Brain pericyte (primary cell): ENCODE measurements around the gene PXN.
"Not testable (repeated sequence)": the region's sequence is repeated elsewhere in the genome, so short reads cannot be mapped to it uniquely, and the experiment has no call there.

ENCODE experiments used
- DNase-seq: peaks from one replicate; pipeline ENCODE4 v3.0.0-alpha.2; 2012; ENCODE audit warnings: low read depth, low spot score

PXN gene

DNA sequence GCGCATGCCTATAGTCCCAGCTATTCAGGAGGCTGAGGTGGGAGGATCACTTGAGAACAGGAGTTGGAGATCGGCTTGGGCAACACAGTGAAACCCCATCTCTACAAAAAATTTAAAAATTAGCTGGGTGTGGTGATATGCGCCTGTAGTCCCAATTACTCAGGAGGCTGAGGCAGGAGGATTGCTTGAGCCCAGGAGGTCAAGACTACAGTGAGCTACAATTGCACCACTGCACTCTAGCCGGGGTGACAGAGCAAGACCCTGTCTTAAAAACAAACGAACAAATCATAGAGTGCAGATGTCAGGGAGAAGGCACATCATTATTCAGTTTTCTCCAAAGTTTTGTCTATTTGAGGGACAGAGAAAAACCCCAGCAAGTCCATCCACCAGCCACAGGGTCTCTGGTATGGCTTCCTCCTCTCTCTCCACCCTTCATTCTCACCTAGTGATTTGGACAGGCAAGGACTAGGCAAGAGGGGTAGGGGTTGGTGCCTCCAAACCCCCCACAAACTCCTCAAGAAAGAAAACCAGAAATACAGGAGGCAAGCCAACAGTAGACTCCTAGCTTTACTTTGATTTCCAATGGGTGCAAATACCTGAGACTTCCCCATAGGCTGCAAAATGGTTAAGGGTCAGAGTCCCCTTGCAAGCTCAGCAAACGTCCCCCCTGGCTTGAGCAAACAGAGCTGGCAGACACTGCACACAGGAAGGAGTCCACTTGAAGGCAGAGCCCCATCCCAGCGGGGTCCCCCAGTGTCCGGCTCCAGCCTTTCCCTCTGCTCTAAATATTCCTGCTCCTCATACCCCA is 38.1 kb downstream of the PXN start:
- no peak for DNase-seq

DNA sequence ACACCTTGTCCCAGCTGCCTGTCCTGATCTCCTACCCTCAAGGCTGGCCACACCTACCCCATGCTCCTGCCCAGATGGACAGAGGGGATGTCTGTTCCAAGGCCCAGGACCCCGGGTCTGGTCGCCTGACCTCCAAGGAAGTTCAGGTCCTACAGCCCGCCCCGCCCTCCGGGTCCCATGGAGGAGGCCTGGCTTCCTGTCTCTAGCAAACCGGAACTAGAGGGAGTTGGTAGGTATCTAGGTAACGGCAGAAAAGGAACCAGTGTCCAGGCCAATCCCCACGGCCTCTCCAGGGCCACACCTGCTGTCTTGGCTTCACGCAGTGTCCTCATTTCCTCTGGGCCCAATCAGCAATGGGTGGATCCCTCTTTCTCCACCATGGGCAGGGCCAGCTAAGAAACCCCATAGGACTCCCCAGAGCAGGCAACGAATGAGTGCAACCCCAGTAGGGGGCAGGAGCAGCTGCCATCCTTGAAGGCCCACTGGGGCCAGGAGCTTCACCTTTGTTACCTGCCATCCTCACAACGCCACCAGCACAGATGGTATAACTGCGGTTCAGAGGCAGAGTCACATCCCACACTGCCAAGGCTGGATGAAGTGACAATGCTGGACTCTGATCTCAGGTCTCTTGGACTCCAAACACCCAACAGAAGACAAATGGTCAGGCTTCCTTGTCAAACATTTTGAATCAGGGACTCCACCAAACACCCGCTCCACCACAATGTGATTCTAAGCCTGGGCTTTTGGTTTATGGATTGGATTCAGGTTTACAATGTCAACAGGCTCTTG is 39.5 kb downstream of the PXN start:
- no peak for DNase-seq

DNA sequence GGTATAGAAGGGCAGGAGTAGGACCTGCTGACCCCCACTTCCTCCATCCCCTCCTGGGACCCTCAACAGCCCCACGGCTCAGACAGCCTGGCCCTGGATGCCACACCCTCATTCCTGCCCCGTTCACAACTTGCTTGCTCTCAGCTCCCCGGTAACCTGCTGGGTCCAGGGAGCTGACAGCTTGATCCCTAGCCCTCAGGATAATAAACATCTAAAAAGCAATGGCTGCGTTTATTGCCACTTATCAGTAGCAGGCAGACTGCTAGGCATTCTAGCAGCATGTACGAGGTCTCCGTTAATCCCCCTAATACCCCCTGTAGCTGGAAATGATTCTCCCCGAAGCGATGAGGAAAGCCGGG is 40.4 kb downstream of the PXN start:
- DNase-seq: no peak

DNA sequence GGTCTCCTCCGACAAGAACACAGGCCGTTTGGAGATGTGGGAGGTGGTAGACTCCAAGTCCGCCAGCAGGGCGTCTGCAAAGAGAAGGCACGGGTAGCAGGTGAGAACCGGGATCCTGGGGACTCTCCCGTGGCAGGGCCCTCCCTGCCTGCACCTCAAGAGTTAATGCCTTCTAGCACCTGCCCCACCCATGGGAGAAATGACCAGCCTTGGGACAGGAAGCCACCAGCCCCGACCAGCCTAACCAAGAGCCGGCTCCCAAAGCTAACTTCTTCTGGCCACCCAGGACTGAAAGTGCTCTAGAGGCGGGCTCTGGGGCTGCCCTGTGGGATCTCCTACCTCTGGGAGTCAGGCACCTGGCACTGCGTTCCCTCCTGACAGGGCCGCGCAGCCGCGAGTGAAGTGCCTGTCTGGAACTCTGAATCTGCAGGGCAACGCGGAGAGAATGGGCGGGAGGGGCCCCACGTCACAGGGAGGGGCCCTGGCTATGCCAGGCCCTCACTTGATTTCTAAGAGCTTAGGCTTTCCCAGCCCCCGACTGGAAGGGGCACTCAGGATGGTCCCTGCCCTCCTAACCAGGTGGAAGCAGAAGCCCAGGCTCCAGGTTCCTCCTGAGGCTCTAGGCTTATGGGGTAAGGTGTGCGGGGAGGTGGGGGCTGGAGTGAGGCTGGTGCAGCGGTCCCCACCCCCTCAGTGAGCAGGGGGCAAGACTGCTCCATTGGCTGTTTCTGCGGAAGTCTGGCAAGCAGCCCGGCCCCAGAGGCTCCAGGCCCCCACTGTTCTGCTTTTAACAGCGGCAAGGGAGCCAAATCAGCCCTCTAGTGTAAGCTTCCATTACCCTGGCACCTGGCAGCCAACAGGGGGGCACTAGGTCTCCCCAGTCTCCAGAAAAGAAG is 41.0 kb downstream of the PXN start:
- no peak for DNase-seq

DNA sequence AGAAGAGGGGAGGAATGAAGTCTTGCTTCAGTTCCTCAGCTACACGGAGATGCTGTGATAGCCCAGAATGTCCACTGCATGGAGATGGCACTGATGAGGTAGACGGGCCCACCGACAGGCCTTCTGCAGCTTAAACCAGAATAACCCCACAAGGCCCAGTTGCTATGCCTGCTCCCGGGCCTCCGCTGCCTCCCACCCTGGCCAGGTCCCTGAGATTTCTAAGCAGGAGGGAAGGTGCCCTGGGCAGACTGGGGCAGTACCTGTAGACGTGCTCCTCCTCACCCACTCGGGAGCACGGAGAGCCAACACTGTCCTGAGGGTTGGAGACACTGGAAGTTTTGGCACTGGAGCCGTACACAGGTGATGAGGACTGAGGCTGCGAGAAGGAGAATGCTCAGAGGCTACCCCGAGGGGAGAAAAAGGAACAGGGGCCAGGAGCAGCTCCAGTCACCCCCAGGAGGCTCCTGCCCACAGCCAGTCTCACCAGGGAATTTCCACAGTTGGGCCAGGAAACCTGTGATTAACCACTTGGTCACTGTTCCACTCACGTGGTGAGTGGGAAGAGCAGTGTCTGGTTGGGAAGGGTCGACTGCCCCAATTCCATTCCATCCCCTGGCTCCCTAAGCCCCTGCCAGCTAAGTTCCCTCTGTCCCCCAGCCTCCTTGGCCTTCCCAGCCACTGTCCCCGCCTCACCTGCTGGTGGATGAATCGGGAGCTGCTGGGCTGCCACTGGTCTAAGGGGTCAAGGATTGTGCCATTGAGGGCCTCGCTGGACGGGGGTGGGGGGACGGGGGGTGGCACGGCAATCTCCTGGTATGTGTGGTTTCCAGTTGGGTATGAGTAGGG is 41.8 kb downstream of the PXN start:
- DNase-seq: no peak

DNA sequence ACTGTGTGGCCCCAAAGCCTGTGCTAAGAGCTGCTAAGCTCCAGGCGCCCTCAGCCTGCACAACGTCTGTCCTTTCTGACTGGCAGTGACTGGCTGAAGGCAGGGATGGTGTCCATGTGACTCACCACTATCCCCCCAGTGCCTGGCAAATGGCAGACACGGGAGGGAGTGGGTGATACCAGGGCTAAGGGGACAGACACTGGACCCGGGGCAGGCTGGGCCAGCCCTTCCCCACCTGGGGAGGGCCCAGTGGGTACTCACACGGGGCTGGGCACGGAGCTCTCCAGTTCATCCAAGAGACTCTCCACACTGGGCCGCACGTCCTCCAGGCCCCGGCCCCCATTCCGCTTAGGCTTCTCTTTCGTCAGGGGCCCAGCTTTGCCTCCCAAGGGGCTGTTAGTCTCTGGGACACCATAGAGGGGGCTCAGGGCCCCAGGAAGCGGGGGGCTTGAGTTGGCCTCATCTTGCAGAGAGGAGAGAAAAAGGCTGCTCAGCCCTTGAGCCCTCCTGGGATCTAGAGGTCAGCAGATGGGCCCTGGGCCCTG is 43.2 kb downstream of the PXN start:
- no peak for DNase-seq

DNA sequence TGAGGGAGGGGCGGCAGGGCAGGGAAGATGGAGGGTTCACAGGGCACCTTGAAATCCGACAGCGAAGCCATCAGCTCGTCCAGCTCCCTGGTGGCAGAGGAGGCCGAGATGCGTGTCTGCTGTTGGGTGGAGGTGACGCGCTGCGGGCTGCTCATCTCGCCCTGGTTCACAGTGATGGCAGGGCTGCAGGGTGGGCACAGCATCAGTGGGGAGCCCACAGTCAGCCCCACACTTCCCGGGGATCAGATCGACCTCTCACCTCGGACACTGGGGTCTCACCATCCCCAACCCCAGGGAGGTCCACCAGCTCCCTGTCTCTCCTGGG is 44.0 kb downstream of the PXN start:
- DNase-seq: no peak

DNA sequence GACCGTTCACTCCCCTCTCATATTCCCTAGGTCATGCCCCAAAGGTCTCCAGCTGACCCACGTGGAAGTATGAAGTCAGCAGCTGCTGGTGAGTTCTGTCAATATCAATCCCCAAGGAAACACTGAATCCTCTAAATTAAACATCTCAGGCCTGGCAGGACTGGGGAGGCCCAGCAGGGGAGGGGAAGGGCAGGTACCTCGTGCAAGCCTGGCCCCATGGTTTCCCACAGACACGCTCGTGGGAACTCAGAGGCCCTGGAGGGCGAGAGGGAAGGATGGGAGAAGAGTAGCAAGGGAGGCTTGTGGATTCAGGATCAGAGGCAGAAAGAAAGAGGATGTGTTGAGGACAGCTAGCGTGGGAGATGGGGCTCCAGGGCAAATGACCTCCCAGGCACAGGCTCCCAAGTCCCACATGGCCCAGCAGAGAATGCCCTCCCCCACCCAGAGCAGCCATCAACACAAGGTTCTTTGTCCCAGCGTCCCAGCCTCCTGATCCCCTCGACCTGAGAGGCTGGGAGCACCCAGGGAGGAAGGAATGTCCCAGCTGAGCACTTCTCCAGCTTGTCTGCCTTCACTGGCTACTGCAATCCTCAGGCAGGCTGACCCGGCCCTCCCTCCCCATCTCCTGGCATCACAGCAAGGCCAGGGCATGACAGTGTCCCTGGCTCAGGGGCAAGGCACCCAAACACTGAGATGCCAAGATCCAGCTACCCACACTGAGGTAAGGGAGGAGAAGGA is 44.5 kb downstream of the PXN start:
- no peak for DNase-seq

DNA sequence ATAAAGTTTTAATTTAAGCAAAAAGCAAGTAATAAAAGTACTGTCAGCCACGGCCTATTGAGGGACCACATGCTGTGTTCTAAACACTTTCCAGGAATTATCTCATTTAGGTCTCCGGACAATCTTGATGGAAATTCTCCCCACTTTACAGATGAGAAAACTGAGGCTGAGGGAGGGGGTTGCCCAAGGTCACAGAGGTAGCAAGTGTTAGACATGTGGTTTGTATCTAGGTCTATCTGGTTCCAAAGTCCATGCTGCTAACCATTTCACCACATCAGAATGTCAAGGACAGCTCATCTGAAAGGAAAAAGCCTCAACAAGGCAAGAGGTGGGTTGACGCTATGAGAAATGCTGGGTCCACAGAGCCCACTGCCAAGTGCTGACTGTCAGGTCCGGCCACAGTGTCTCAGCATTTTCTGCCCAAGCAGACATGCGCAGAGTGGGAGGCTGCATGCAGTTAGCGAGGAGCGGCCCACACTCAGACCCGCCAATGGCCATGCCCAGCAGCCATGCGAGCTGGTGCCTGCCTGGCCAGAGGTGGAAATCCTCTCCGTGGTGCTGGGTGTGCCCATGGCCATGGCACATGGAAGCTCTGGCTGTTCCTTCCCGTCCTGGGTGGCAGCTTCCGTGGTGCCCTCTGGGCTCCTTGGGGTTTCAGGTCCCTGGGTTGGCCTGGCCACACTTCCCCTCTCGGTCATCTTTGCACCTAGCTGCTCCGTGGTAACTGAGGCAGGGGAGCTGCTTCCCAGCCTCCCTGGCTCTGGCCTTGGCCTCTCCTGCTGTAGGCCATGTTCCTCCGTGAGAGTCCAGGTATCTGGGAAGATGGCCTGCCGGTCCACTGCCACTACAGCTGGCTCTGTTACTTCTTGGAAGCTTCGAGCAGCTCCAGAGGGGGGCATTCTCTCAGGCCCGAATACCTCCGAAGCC is 46.6 kb downstream of the PXN start:
- DNase-seq: no peak

DNA sequence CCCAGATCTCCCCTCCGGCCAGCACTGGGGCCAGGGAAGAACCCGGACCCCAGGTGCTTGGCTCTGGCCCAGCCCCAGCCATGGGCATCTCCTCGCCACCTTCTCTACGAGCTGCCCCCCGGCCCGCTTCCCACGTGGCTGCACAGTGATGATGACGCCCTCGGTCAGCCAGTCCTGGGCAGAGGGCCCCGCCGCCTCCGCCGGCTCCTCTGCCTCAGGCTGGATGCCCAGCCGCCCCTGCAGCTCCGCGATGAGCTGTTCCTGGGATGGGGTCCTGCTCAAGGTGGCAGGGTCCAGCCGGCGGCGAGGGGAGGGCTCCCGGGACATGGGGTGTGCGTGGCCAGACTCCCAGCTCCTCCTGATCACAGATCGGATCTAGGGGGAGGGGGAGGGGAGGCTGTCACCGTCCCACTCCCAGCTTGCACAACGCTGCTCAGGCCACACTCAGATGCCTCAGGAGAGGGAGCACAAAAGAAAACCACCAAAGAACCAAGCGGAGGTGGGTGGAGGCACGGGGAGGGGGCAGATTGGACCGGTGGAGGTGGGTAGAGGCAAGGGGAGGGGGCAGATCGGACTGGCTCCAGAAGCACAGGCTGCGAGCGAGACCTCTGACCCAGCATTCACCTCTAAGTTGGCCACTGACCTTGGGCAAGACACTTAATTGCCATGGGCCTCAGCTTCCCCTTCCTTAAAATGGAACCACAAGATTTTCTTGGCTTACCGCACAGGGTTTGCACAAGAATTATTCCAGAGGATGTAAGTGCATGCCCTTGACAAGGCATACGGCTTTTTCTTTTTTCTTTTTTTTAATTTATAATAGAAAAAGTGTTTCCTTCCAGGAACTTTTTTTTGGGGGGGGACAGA is 48.6 kb downstream of the PXN start:
- no peak for DNase-seq

DNA sequence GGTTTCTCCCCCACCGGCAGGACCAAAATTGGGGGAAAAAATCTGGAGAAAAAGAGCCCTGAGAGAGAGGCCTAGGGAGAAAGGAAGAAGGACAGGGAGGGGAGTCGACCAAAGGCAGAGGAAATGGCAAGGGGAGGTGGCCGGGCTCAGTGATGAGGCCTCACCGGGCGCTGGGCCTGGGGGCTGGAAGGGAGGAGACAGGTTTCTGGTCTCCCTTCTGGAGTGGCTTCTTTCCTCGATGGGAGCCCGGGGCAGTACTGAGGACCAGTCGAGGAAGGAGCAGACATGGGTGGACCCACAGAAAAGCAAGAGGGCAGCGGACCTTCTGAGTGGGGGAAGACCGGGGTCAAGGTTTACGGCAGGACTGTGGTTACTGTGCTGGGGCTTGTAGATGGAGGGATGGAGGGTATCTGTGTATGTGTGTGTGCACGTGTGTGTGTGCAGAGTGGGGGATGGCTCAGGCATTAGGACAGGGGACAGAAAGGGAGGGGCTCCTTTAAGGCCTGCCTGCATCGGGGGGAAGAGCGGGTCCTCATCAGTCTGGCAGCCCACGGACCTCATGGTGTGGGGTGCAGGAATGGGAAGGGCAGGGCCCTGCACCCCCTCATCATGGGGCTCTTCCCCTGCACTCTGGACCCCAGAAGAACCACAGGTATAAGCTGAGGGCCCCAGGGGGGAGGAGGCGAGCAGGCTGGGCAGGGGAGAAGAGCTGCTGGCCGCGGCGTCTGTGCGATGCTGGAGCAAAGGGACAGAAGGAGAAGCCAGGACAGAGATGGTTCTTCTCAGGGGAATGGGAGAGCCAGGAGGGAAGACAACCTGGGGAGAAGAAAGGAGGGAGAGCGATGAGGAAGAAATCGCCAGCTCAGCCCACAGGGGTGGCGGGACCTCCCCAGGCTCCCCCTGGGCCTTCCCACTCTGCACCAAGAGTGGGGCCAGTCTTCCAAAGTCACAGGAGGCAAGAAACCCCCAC is 49.5 kb downstream of the PXN start:
- no peak for DNase-seq

DNA sequence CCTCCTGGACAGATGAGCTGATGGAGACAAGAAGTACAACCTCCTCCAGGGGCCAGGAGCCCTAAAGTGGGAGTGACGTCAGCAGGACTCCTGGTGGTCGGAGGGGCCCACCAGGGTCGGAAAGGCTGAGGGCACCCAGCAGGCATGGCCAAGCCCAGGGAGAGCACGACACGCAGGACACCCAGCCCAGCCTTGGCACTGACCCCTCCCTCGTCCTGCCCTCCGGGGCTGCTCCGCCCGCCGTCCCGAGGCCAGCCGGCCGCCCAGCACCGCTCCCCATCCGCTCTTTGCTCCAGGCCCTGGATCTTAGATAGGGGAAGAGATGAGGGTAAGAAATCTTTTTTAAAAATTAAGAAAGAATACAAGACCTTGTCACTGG is 50.2 kb downstream of the PXN start:
- DNase-seq: no peak

DNA sequence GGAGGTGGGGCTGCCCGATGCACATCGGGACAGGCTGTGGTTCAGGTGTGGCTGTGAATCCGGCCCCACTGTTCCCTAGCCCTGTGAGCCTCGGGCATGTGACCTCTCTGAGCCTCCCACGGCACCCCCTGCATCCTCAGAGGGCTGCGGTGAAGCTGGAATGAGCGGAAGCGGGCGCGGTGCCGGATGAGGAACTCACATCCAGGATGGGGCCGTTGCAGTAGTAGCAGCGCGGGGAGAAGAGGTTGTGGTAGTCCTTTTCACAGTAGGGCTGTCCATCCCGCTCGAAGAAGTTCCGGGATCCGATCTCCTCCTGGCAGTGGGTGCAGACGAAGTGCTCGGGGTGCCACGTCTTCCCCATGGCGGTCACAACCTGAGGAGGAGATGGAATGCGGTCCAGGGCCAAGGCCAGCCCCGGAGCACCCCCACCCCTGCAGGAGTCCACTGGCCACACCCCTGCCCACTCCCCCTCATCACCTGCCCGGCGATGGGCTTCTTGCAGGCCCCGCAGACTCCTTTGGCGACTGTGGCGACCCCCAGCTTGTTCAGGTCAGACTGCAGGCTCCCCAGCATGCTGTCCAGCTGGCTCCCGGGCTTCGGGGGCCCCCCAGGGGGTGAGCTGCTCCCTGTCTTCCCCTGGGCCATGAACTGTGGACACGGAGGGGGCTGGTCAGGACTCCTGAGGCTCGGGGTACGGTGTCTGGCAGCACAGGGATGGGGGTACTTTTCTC is 50.7 kb downstream of the PXN start:
- DNase-seq: no peak

DNA sequence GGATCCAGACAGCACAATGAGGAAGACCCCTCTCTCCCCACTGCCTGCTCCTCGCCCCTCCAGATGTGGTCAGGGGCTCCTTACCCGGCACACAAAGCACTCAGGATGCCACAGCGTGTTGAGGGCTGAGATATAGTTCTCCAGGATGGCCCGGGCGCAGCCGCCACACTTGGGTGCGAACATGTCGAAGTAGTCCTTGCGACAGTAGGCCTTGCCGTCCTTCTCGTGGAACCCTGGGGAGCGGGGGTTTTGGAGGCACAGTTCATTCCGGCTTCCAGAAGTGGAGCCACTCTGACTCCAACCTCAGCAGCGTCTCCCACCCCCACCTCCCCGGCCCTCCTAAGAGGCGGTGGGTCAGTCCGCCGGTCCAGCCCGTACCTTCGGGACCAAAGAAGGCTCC is 51.8 kb downstream of the PXN start:
- DNase-seq: no peak

DNA sequence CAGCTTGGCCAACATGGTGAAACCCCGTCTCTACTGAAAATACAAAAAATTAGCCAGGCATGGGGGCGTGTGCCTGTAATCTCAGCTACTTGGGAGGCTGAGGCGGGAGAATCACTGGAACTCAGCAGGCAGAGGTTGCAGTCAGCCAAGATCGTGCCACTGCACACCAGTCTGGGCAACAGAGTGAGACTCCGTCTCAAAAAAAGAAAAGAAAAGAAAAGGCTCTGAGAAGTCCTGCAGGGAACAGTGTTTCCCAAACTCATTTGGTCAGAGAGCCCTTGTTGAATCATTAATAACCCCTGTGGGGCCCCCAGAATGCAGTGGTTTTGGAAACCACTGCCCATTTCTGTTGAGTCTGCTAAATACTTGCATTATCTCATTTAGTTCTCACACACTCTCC is 52.3 kb downstream of the PXN start:
- DNase-seq: not testable (repeated sequence)

DNA sequence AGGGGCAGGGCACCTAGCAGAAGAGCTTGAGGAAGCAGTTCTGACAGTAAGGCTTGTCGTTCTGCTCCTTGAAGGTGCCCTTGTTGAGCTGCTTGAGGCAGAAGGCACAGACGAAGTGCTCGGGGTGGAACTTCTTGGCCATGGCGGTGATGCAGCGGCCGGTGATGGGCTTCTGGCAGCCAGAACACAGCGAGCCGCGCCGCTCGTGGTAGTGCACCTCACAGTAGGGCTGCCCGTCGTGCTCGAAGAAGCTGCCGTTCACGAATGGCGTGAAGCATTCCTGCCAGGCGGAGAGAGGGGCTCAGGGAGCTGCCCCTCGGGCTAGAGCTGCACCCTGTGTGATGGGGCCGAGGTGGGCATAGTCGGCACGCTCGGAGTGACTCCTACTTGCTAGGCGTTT is 53.2 kb downstream of the PXN start:
- no peak for DNase-seq

DNA sequence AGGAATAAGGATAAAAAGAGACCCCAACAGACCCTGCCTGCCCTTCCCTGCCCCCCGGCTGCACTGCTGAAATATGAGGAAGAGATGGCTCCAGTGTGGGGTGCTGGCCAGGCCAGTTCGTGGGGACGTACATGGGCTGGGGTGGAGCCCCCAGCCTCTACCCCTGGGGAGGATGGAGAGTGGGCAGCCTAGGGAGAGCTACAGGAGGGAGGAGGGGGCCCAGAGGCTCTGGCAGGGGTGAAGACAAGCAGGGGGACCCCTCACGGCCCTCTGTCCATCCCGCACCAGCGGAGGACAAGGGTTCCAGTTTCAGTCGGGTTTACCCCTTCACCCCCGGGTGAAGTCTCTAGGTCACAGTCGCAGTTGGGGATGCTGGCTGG is 53.6 kb downstream of the PXN start:
- DNase-seq: no peak
